GM21515 (cell line): ENCODE measurements around the gene NFE2L2.
"Not testable (repeated sequence)": the region's sequence is repeated elsewhere in the genome, so short reads cannot be mapped to it uniquely, and the experiment has no call there.

Source experiments
- ATAC-seq: cut with Tn5 transposase; IDR thresholded peaks from one replicate; pipeline ENCODE4 v1.9.1; 2021; ENCODE audit not compliant: unreplicated experiment

NFE2L2 gene

GRCh38 chr2:177239932-177240630, 24.4 kb downstream of the NFE2L2 start:
- peak; percentile 53 for ATAC-seq

GRCh38 chr2:177239053-177239452, 25.5 kb downstream of the NFE2L2 start:
- no peak for ATAC-seq

- no peak for ATAC-seq
Observed at GRCh38 chr2:177237932-177238331, 26.6 kb downstream of the NFE2L2 start.

GRCh38 chr2:177235855-177236437, 28.6 kb downstream of the NFE2L2 start:
- ATAC-seq = no peak

GRCh38 chr2:177234267-177234666, 30.3 kb downstream of the NFE2L2 start:
- ATAC-seq = no peak

GRCh38 chr2:177232098-177232704, 32.3 kb downstream of the NFE2L2 start:
- ATAC-seq = no peak

GRCh38 chr2:177231270-177231669, 33.3 kb downstream of the NFE2L2 start:
- no peak for ATAC-seq

GRCh38 chr2:177229442-177230242, 34.9 kb downstream of the NFE2L2 start:
- no peak for ATAC-seq

GRCh38 chr2:177225965-177226360, 38.6 kb downstream of the NFE2L2 start:
- ATAC-seq = no peak

GRCh38 chr2:177223436-177223835, 41.1 kb downstream of the NFE2L2 start:
- not testable (repeated sequence) for ATAC-seq

GRCh38 chr2:177221970-177222369, 42.6 kb downstream of the NFE2L2 start:
- ATAC-seq = no peak

GRCh38 chr2:177221534-177221933, 43.0 kb downstream of the NFE2L2 start:
- no peak for ATAC-seq

GRCh38 chr2:177219787-177220186, 44.7 kb downstream of the NFE2L2 start:
- ATAC-seq = not testable (repeated sequence)

- no peak for ATAC-seq
Observed at GRCh38 chr2:177217247-177217843, 47.2 kb downstream of the NFE2L2 start.

- peak; percentile 51 for ATAC-seq
Observed at GRCh38 chr2:177212891-177213856, 51.4 kb downstream of the NFE2L2 start.

GRCh38 chr2:177212106-177212890, 52.2 kb downstream of the NFE2L2 start, which contains the start of gene HNRNPA3:
Gene HNRNPA3, plus strand, starts transcription at chr2:177212794. Its CDS starts 6 bp downstream, at chr2:177212800.
- ATAC-seq = peak; percentile 91

GRCh38 chr2:177211576-177212105, 52.9 kb downstream of the NFE2L2 start:
- ATAC-seq = no peak

- ATAC-seq = no peak
Observed at GRCh38 chr2:177211169-177211568, 53.4 kb downstream of the NFE2L2 start.

GRCh38 chr2:177207101-177207500, 57.4 kb downstream of the NFE2L2 start:
- peak; percentile 62 for ATAC-seq
